Measurements from ENCODE around the gene BDP1.
"Not testable (repeated sequence)": the region's sequence is repeated elsewhere in the genome, so short reads cannot be mapped to it uniquely, and the experiment has no call there.

The BDP1 gene

DNA sequence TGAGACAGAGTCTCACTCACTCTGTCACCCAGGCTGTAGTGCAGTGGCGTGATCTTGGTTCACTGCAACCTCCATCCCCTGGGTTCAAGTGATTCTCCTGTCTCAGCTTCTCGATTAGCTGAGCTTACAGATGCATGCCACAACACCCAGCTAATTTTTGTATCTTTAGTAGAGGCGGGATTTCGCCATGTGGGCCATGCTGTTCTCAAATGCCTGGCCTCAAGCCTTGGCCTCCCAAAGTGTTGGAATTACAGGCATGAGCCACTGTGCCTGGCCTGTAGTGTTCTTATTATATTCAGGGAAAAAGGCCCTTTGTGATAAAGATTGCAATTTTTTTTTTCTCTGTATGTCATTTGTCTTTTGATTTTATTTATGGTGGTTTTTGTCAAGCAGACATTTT, 107.7 kb downstream of the BDP1 start:
- no peak for TF ChIP-seq CTCF (conservative IDR thresholded peaks at IDR 0.05; ENCODE audit: low read length)
- no peak for DNase-seq (ENCODE audit: low read depth)

DNA sequence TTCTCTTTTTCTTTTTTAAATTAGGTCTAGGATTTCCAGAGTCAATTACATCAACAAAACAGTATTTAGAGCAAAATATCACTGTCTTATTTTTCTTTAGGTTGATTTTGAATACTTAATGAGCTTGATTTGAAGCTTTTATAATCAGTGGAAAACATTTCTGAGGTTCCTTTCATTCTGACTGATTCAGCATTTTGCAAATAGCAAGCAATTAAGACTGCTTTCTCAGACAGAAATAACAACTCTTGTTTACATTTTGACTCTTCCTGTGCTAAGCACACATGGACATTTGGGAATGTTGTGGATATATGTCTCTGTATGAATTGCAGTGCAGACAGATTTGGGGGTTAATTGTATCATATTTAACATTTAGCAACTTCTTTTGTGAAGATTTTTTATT, 109.4 kb downstream of the BDP1 start:
- no peak for DNase-seq (ENCODE audit: low read depth)
- no peak for TF ChIP-seq CTCF (conservative IDR thresholded peaks at IDR 0.05; ENCODE audit: low read length)
- H3K4me3 ChIP-seq (ENCODE audit: low read length) = no peak overlapping the region

More for the DNA sequence above, 107.7 kb downstream of the BDP1 start:
- no peak overlapping the region for H3K4me3 ChIP-seq (ENCODE audit: low read length)

GRCh38 chr5:71569748-71570509, 114.5 kb downstream of the BDP1 start:
- no peak overlapping the region for H3K4me3 ChIP-seq (ENCODE audit: low read length)
- no peak for TF ChIP-seq CTCF (conservative IDR thresholded peaks at IDR 0.05; ENCODE audit: low read length)
- no peak for DNase-seq (ENCODE audit: low read depth)

- H3K4me3 ChIP-seq (ENCODE audit: low read length); DNase-seq (ENCODE audit: low read depth): not testable (repeated sequence)
Measured at GRCh38 chr5:71571811-71572210, 116.4 kb downstream of the BDP1 start.

GRCh38 chr5:71573591-71573990, 118.1 kb downstream of the BDP1 start:
- DNase-seq (ENCODE audit: low read depth) = no peak
- TF ChIP-seq CTCF (conservative IDR thresholded peaks at IDR 0.05; ENCODE audit: low read length) = no peak

GRCh38 chr5:71575588-71575987, 120.1 kb downstream of the BDP1 start:
- not testable (repeated sequence) for DNase-seq (ENCODE audit: low read depth); H3K4me3 ChIP-seq (ENCODE audit: low read length)

More at GRCh38 chr5:71573591-71573990, 118.1 kb downstream of the BDP1 start:
- no peak overlapping the region for H3K4me3 ChIP-seq (ENCODE audit: low read length)

DNA sequence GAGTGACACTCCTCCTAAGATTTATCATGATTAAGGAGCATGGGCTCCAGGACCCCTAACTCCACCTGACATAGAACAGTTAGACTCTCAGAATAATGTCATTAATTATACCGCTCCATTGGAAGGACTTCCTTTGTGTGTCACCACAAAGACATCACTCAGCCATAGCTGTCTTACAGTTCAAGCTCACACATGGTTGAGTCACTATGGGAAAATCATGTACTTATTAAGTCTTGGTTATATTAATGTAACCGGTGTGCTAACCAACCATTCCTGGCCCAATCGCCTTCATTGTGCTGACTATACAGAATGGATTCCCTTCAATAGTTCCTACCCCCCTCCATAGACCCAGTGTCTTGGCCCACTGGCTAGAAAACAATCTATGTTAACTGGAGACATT, 120.8 kb downstream of the BDP1 start:
- DNase-seq (ENCODE audit: low read depth) = no peak
- H3K4me3 ChIP-seq (ENCODE audit: low read length) = no peak overlapping the region
- TF ChIP-seq CTCF (conservative IDR thresholded peaks at IDR 0.05; ENCODE audit: low read length) = no peak

DNA sequence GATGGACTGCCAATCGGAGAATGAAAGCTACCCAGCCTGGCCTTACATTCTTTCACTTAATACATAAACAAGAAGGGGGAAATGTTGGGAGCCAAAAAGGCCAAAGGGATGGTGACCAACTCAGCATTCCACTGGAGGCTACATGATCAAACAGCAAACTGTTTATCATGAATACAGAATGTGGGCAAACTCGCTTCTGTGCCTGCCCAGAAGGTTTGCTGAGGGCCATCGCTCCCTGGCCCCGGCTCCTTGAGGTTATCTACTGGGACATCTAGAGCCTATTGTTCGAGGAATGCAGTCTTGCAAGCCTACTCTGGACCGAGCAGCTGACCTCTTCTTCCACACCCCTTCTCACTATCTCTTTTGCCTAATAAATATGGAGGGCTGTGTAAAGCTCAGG, 122.4 kb downstream of the BDP1 start:
- DNase-seq (ENCODE audit: low read depth) = not testable (repeated sequence)

More for the DNA sequence above, 122.4 kb downstream of the BDP1 start:
- H3K4me3 ChIP-seq (ENCODE audit: low read length) = not testable (repeated sequence)
